ENCODE results near the gene MOXD1. TPM values are rescaled to one million over a fixed set of nuclear protein-coding genes. Genes with fewer than 3 reads are reported as not detected.

The MOXD1 gene
- total RNA-seq, 4 donors from 2014 or later, result 20.3 to 37.3 (median 33.2) TPM

- no peak overlapping the region for H3K4me3 ChIP-seq
- no peak for ATAC-seq
- TF ChIP-seq CTCF (IDR thresholded peaks at IDR 0.05), result no peak
- no peak for TF ChIP-seq EP300 (IDR thresholded peaks at IDR 0.05)
- no peak for TF ChIP-seq POLR2A (IDR thresholded peaks at IDR 0.05)
- no peak for TF ChIP-seq POLR2AphosphoS5 (IDR thresholded peaks at IDR 0.05)
- 76 to 88% methylated on average over 2 of the region's 2 CpGs for WGBS, 2 donors (ENCODE audit: low coverage in 1 of 2)
- H3K27ac ChIP-seq, result no peak overlapping the region
- H3K27me3 ChIP-seq, result no peaks in the 10 kb centered on the region
- no peaks in the 10 kb centered on the region for H3K4me1 ChIP-seq
- no peaks in the 10 kb centered on the region for H3K36me3 ChIP-seq
- no peaks in the 10 kb centered on the region for H3K9me3 ChIP-seq
Measured at GRCh38 chr6:132430110-132430509, 28.8 kb upstream of the MOXD1 start.

- 94% methylated on average over 4 of the region's 5 CpGs; no CpG with 5 or more reads in 1 of the 2 donors for WGBS, 2 donors (ENCODE audit: low coverage in 1 of 2)
- no peak overlapping the region for H3K4me3 ChIP-seq
- no peak for TF ChIP-seq CTCF (IDR thresholded peaks at IDR 0.05)
- TF ChIP-seq EP300 (IDR thresholded peaks at IDR 0.05), result no peak
- TF ChIP-seq POLR2A (IDR thresholded peaks at IDR 0.05), result no peak
- no peak for TF ChIP-seq POLR2AphosphoS5 (IDR thresholded peaks at IDR 0.05)
- peaks cover 0 to 16% (median 0%) of the 10 kb centered on the region in 3 donors for H3K9me3 ChIP-seq
- H3K36me3 ChIP-seq, result no peaks in the 10 kb centered on the region
- H3K4me1 ChIP-seq, result no peaks in the 10 kb centered on the region
- no peak for ATAC-seq
- H3K27ac ChIP-seq, result no peak overlapping the region
- no peaks in the 10 kb centered on the region for H3K27me3 ChIP-seq
Measured at GRCh38 chr6:132425176-132425575, 23.9 kb upstream of the MOXD1 start.

DNA sequence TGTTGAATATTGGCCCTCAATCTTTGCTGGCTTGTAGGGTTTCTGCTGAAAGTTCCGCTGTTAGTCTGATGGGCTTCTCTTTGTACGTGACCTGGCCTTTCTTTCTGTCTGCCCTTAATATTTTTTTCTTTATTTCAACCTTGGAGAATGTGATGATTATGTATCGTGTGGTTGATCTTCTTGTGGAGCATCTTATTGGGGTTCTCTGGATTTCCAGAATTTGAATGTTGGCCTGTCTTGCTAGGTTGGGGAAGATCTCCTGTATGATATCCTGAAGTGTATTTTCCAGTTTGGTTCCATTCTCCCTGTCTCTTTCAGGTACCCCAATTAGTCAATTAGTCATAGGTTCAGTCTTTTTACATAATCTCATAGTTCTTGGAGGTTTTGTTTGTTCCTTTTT is 22.6 kb upstream of the MOXD1 start:
- Histone ChIP-seq H3K4me1 (no peaks in the 10 kb centered on the region), H3K27me3 (no peaks in the 10 kb centered on the region), H3K36me3 (no peaks in the 10 kb centered on the region), H3K4me3 (no peak overlapping the region), H3K9me3 (peaks cover 0 to 16% (median 0%) of the 10 kb centered on the region in 3 donors), H3K27ac (no peak overlapping the region)
- TF ChIP-seq CTCF (IDR thresholded peaks at IDR 0.05) (no peak), POLR2AphosphoS5 (IDR thresholded peaks at IDR 0.05) (no peak), POLR2A (IDR thresholded peaks at IDR 0.05) (no peak), EP300 (IDR thresholded peaks at IDR 0.05) (no peak)
- whole genome bisulfite sequencing, 2 donors (ENCODE audit: low coverage in 1 of 2), result 88 to 94% methylated on average over 2 to 3 of the region's 3 CpGs
- ATAC-seq, result no peak

GRCh38 chr6:132418235-132418965 is 17.1 kb upstream of the MOXD1 start:
- WGBS, 2 donors (ENCODE audit: low coverage in 1 of 2), result 76 to 84% methylated on average over 6 of the region's 6 CpGs
- TF ChIP-seq CTCF (IDR thresholded peaks at IDR 0.05), result no peak
- no peak for TF ChIP-seq EP300 (IDR thresholded peaks at IDR 0.05)
- no peak for TF ChIP-seq POLR2A (IDR thresholded peaks at IDR 0.05)
- TF ChIP-seq POLR2AphosphoS5 (IDR thresholded peaks at IDR 0.05), result no peak
- Histone ChIP-seq H3K4me1 (no peaks in the 10 kb centered on the region), H3K4me3 (no peak overlapping the region), H3K27ac (no peak overlapping the region), H3K36me3 (no peaks in the 10 kb centered on the region), H3K9me3 (peaks cover 0 to 11% (median 0%) of the 10 kb centered on the region in 3 donors), H3K27me3 (no peaks in the 10 kb centered on the region)
- no peak for ATAC-seq

- ATAC-seq, result no peak
- H3K4me1 ChIP-seq, result no peaks in the 10 kb centered on the region
- TF ChIP-seq CTCF (IDR thresholded peaks at IDR 0.05), result no peak
- no peak for TF ChIP-seq EP300 (IDR thresholded peaks at IDR 0.05)
- no peak for TF ChIP-seq POLR2AphosphoS5 (IDR thresholded peaks at IDR 0.05)
- no peak for TF ChIP-seq POLR2A (IDR thresholded peaks at IDR 0.05)
- 70 to 81% methylated on average over 2 to 5 of the region's 5 CpGs for WGBS, 2 donors (ENCODE audit: low coverage in 1 of 2)
- no peak overlapping the region for H3K4me3 ChIP-seq
- H3K9me3 ChIP-seq, result no peaks in the 10 kb centered on the region
- H3K27ac ChIP-seq, result no peak overlapping the region
- no peaks in the 10 kb centered on the region for H3K27me3 ChIP-seq
- H3K36me3 ChIP-seq, result no peaks in the 10 kb centered on the region
Measured at GRCh38 chr6:132414761-132415160, 13.5 kb upstream of the MOXD1 start.

All from gastroesophageal sphincter (tissue), 4 donors.